GM18511 (cell line): Measurements from ENCODE around the gene MIER2.

Experiments
- ATAC-seq: cut with Tn5 transposase; IDR thresholded peaks from one replicate; pipeline ENCODE4 v1.9.1; 2021; ENCODE audit warnings: mild to moderate bottlenecking, moderate library complexity; ENCODE audit not compliant: unreplicated experiment

The MIER2 gene

DNA sequence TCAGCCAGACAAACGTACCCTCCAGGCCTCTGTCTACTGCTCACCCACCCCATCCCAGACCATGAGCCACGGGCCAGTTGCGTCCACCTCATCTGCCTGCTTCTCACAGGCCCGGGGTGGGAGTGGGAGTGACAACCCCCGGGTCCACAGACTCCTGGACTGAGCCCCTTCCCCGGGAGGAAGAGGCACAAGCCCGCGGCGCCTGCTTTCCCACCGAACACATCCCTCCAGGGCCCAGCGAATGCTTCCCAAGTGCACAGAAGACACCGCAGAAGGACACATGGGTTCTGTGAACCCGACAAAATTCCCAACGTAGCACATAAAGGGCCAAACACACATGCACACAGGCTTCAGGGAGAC lies 35.4 kb downstream of the MIER2 start:
- ATAC-seq, result no peak

DNA sequence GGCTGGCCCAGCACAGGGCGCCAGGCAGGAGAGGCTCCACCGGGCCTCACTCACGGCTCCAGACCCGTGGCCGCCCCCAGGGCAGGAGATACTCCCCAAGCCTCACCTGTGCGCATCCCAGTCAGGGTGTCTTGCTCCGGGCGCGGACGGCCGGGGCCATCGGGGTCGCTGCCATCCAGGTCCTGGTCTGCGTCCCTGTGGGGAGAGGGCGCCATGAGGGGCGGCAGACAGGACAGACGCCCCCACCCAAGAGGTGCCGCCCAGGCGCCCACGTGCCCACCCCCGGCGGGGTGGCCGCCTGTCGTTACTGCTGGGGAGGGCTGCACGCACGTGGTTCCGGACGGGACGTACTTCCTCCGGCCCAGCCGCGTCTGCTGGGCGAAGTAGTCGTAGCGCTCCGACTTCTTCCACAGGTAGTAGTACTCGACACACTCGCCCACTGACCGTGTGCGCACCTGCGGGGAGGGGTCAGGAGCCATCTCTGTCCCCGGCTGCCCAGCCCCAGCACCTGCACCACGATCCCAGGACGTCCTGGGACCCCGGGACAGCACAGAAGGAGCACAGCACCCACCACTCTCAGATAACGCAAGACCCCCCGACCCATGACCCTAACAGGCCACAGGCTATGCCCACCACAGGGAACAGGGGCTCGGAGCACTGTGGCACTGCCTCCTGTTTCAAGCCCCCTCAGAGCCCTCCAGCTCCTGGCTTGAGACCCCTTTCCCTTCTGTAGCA lies 36.0 kb downstream of the MIER2 start:
- no peak for ATAC-seq

GRCh38 chr19:307793-308420 lies 36.7 kb downstream of the MIER2 start:
- no peak for ATAC-seq

GRCh38 chr19:307111-307531 lies 37.5 kb downstream of the MIER2 start:
- no peak for ATAC-seq

GRCh38 chr19:306151-306900 lies 38.3 kb downstream of the MIER2 start:
- ATAC-seq, result no peak

DNA sequence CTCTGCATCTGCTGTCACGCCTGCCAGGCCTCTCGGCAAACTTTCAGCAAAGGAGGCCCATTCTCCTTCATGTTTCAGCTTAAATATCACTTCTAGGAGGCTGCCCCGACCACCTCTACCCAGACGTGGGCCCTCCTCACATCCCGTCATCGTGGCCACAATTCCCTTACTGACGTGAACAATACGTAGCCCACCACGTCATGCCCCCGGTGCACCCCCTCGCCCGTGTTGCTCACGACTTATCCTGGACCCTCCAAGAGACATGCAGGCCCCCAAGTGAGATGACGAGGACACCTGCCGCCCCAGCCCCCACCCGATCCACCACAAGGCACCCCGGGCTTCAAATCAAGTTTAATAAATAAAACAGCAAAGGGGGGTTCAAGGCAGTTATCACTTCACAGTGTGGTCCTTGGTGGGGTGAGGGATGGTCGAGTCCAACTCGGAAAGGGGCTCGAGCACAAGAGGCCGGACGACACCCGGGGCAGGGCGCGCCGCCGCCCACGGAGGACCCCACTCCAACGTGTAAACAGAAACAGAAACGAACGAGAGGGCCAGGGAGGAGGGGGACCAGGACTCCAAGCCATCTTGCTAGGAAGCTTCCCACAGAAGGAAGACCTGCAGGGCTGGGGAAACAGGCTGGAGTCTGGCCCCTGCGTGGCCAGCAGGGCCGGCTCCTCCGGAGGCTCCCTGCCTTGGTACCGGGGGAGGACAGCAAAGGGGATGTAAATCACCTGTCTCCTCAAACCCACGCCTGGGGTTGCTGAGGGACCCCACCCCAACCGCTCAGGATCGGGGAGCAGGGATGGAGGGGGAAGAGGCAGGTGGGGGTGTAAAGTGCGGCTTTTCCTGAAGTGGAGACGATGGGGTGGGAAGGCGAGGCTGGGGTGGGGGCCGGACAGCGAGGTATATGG lies 39.1 kb downstream of the MIER2 start:
- ATAC-seq, result no peak

DNA sequence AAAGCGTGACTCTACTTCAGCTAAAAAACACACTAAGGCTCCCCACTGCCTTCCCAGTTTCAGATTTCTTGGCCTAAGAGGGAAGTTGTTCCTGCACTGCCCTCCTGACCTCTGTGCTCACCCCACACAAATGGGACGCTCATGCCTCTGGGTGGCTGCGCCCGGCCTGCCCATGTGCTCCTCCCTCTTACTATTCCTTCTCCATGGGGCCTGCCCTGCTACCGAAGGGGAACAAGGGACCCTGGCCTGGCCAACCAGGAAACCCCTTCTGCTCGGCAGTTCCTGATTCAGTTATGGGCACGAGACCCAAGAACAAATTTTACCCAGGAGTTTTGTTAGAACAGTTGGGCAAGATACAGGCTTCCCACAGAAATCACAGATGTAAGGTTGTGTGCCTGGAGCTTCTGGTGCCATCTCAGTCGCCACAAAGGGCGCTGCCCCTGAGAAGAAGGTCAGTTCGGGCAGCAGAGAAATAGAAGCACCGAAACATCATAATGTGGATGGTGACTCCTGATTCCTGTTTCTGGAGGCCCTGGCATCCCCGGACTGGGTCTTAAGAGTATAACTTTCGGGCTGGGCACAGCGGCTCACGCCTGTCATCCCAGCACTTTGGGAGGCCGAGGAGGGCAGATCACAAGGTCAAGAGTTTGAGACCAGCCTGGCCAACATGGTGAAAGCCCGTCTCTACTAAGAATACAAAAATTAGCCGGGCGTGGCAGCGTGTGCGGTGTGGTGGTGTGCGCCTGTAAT lies 47.9 kb downstream of the MIER2 start:
- ATAC-seq, result no peak

GRCh38 chr19:295687-296370 lies 48.8 kb downstream of the MIER2 start:
- ATAC-seq, result no peak

DNA sequence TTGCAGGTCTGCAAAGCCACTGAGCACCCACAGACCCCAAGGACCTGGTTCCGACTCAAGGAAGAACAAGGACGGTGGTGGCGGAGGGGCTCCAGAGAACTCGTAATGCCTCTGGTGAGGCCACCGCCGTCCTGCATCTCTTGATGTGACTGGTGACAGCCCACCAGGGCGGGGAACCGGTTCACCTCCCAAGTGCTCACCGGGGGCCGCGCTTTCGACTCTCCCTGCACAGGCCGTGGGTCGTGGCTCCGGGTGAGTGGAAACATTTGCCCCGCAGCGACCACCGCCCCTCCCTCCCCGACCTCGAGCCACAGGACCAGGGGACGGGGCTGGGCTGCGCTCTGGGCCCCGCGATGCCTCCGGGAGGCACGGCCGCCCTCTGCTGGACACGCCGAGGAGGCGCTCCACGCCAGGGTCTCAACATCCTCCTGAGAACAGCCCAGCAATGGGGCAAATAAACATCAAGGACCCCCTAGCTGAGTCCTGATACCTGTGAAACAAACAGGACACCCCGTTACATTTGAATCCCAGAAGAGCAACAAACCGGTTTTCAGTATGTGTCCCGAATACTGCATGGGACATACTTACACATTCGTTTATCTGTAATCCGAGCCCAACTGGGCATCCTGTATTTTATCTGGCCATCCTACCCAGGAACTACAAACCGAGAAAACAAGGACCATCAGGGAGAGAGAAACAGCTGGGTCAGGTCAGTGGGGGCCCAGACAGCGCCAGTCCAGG lies 49.5 kb downstream of the MIER2 start:
- no peak for ATAC-seq

- no peak for ATAC-seq
Observed at GRCh38 chr19:294341-294945, 50.2 kb downstream of the MIER2 start.

DNA sequence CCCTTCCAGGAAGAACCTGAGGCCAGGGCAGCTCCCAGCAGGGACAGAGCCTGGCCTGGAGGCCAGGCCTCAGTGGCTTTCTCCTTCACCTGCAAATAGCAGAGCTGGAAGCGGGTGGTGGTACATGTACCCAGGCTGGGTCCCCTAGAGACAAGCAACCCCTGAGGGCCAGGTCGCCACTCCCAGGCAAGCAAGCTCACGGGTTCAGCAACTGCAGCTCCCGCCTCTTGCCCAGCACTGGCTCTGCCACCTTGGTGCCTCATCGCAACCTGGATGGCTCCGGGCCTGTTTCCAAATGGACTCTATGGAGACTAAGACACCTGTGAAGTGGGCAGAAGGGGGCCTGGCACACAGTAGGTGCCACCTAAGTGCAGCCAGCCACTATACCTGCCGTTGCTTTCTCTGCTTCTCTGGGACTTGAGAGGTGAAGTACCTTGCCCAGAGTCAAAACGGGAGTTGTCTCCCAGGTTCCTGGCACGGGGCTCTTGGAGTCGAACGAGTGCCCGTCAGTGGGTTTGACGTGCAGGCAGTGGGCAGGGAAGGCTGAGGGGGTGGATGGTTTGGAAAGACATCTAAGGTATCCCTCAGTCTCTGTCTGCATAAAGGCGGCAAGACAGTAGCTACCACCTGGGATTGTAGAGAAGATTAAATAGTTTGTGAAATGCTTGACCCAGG lies 51.0 kb downstream of the MIER2 start:
- ATAC-seq, result no peak

GRCh38 chr19:292951-293350 lies 51.6 kb downstream of the MIER2 start:
- no peak for ATAC-seq

DNA sequence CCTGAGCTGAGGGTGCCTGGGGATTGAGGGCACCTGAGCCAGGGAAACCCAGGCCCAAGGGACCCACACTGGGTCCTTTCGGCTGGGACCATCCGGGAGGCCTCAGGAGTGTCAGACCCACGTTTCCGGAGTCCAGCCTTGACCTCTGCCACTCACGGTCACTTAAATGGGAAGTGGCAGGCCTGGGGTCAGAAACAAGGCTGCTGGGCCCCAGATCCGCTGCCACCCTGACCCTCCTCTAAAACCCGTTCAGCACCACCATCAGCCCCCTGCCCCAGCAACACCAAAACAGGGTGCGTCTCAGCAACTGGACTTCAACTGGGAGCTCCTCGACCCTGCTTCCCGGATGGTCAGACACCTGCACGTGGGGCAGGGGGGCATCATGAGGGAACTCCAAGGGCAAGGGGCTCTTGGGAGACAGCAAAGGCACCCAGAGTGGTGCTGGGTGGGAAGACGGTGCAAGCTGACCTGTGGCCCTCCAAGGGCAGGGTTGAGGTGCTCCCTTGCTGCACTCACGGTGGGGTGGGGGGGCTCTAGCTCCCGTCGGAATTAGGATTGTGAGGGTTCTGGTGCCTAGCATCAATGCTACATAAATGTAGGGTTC lies 52.2 kb downstream of the MIER2 start:
- no peak for ATAC-seq

DNA sequence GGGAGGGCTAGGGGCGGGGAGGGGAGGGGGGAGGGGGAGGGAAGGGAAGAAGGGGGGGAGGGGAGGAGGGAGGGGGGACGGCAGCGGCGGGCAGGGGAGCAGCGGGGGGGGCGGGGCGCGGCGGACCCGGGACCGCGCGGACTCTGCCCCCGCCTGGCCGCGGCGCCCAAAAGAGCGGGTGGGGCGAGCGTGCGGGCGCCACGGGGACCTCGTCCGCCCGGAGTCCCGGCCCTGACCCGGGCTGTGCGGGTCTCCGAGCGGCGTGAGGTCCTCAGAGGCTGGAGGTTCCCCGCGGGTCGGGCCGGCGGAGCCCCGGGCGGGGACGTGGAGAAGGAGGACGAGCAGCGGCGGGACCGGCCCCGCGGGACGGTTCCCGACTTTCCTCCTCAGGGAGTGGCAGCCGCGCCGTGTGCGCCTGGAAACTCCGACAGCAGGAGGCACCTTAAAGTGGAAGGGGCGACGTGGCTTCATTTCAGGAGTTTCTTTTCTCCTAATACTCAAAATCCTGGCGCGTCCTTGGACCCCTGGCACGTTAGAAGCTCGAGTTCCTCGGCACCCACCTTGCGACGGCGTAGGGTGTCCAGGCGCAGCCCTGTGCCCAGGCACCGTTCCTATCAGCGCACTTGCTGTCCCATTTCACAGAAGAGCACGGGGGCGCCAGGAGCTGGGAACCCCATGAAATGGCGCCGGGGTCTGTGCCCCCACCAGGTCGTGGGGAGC lies 52.9 kb downstream of the MIER2 start:
- no peak for ATAC-seq

GRCh38 chr19:291006-291521 lies 53.5 kb downstream of the MIER2 start, which contains the start of gene PLPP2:
PLPP2 (minus strand) TSS chr19:291403; CDS start chr19:291336, 67 bp downstream.
- ATAC-seq, result no peak

GRCh38 chr19:290372-291005 lies 54.1 kb downstream of the MIER2 start:
- ATAC-seq, result no peak
